UCSD-AML1 (cell line): ENCODE data around the gene TUBA3D.
"Not testable (repeated sequence)": the region's sequence is repeated elsewhere in the genome, so short reads cannot be mapped to it uniquely, and the experiment has no call there.

Experiments used
- DNase-seq: peaks from one replicate; lab custom pipeline; 2025; ENCODE audit not compliant: unreplicated experiment; lab: John Stamatoyannopoulos, UW

TUBA3D gene

DNA sequence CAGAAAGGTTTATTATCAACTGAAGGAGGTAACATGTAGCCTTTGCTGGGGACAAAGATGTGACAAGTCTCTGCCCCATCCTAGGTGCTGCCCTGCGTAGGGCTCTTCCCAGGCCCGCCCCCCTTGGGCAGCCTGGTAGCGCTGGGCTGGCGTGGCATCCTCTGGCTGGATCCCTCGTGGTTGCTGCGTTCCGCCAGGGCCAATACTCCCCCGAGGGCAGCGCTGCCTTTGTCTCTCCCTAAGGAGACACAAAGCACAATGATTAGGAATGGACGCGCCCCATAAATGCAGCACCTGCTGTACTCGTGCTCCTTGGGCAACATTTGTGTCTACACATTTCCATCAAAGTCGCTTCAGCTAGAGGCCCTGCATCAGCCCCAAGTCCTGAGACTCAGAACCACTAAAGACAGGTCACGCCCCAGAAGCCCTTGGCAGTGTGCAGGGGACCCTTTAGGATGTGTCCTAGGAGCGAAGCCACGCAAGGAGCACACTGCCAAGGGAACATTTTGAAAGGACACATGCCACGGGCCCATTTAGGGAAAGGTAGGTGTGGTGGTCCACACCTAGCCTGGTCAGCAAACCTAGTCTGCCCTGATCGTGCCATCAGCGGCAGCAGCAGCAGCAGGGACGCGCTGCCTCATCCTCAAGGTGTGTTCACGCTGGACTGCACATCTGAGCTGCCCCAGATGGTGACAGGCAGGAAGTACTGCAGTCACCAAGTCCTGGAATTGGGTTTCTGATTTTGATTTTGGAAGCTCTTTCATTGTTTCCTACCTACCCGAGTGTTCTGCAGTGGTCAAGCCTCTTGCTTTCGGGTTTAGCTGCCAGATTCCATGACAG lies 8.3 kb downstream of the TUBA3D start:
- not testable (repeated sequence) for DNase-seq

DNA sequence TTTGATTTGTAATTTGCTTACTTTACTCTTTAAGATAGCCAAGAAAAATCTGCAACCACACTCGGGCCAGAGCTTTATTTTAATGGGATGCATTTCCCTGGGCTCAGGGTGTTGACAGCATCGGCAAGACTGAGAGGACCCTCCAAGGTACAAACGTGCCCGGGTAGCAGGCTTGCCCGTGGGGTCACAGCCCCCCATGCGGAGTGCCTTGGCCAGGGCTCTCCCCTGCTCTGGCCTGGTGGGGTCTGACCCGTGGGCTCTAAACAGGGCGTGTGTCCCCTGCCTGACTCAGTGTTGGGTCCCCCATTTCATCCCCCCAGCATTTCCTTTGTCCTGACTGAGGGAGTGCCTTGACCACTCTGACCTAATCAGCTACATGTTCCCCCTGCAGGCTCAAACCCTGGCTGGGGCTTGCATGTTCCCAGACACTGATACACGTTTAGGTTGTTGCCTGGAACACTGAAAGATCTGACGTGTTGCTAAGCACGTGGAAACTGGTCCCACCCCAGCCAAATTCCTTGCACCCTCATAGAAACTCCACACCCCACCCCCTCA lies 9.1 kb downstream of the TUBA3D start:
- DNase-seq = not testable (repeated sequence)

DNA sequence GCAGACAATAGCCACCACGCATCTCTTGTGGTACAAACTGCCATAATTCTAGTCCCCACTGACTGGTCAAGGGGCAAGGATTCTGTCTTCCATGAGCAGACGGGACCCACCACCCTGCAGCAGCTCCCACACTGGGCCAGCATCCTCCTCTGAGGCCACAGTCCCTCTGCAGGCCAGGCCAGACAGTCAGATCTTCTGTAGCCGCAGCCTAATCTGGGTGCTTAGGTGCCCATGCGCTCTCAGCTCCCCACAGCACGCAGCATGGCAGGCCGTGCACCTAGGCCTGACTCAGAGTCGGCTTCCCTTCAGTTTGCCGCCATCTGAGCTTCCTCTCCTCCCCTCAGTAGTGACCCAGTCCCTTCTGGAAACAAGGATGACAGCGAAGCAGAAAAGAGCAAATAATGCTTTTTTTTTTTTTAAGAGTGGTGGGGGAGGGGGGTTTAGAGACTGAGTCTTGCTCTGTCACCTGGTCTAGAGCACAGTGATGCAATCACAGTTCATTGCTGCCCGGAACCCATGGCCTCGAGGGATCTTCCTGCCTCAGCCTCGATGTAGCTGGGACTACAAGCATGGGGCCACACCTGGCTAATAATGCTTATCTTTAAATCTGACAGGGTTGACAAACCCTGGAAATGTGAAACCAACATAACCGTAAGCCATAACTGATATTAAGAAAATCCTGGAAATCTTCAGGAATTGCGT lies 10.4 kb downstream of the TUBA3D start:
- not testable (repeated sequence) for DNase-seq

DNA sequence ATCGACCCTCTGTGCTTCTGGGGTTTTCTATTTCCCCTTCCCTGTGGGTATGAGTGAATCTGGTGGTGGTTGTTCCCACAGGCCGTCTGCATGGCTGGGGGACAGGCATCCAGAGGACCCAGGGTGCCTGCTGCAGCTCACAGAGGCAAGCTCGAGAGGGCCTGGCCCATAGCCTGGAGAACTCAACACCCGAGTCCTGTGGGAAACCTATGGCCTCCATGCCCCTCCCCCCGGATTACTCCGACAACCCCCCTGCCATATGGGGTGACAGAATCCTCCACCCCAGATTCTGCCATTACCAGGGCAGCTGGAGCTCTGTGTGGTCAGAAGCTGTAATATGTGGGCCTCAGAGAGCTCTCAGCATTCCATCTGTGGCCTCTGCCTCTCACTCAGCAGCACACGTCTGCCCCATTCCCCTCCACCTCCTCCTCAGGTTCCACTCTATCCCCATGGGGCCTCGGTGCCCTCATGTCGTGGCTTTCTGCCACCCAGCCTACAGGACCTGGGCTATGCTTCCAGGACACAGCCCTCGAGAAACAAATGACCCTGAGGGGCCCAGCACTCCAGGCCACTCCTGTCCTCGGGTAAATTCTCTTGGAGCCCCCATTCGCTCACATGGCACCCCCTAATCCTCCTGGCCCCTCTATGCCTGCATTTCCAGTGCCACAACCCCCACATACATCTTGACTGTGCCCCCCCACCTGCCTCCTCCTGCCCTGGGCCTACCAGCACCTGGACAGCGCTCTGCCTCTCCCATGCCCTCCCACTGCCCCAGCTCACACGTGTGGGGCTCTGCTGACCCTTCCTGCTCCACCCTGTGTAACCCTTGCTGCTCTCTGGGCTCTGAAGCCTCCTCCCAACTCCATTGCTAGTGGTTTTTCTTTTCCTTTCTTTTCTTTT lies 12.6 kb downstream of the TUBA3D start:
- DNase-seq = no peak

DNA sequence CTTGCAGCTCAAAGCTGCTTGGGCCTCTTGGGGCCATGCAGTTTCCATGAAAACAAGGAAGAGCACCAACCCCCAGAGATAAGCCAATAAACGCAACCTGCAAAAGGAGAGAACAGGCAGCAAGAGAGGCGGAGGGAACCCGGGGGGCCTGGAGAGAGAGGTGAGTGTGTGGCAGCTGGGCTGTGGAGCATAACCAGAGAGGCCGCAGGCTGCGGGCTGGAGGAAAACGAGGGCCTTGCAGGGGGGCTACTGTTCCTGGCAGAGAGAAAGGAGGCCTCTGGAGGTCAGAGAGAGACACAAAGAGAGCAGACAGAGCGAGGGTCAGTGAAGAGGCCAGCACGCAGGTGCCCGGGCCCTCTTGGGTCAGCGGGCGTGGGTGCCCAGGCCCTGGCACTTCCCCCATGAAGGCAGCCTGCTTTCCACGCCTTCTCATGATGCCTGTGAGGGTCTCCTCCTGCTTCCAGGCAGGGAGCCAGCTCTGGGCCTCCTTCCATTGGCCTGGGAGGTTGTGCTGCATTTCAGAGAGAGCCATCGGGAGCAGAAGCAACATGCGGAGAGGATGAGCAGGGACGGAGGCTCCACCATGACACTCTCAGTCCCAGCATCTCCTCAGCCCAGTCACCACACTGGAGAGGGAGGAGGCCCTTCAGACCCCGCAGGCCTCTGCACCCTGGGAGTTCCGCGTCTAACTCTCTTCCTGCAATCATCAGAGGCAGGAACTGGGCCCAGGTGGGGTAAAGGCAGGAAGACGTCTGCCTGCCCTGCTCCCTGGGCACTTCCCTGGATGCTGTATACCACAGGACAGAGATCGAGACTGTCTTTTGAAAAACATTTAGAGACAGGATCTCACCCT lies 14.9 kb downstream of the TUBA3D start:
- DNase-seq = peak; percentile 29

DNA sequence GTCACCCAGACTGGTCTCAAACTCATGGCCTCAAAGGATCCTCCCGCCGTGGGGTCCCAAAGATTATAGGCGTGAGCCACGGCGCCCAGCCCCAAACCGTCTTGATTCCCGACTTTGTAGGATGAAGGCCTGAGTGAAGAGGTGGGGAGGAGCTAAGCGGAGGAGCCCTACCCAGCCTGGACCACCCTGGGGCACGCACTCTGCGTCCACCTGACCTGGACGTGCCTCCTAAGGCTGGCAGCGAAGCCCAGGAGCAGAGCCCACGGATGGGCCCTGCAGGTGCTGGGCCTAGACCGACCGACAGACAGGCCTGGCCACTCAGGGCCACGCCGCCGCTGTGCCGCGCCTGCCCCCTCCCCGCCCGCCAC lies 15.5 kb downstream of the TUBA3D start:
- not testable (repeated sequence) for DNase-seq

DNA sequence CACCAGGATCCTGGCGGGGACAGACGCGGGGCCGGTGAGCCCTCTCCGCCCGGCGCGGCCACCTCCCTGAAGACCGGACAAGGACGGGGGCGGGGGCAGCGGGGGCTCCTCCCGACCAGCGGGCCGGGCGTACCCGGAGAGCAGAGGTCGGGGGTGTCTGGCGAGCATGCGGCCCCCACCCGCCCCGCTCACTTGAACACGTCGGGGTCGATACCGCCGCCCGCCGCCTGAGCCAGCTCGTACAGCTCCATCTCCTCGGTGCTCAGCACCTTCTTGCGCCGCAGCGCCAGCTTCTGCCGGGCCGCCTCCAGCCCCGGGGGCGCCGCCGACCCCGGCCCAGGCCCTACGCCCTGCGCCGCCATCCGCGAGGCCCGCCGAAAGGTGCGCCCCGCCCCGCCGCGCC lies 16.1 kb downstream of the TUBA3D start, which contains the start of gene MZT2A:
MZT2A (minus strand) TSS at position 383 of the 403 bp plus-strand sequence; CDS start at position 362, 21 bp downstream.
- DNase-seq = not testable (repeated sequence)

DNA sequence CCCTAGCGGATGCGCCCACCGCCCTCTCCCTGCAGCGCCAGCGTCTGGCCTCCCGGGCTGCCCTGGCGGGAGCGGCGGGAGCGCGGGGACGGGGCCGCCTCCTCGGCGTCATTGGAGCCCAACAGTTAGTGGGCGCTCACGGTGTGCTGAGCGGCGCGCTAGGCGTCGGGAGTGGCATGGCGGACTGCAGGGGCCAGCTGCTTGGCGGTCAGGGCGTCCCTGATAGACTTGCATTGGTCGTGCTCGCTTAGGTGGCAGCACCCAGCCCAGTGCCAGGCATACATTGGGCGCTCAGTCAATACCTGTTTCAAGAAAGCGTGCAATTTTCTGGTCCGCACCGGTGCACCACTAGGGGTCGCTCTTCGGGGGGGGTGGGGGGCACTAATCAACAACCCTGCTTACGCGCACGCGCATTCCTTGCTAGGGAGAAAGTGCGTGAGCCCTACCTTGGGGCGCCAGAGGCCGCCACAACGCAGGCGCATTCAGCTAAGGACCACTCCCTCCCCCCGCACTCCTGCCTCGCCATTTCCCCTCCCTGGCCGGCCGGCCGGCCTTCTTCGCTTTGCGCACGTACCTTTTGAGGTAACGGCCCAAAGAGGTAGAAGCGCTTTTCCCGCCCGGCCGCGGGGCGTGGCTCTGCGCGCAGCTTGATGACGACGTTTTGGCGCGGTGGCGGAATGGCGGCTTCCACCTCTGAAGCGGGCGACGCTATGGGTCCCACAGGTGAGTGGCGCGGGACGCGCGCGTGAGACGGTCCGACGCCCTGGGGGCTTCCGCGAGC lies 16.7 kb downstream of the TUBA3D start:
- peak; percentile 93 for DNase-seq

DNA sequence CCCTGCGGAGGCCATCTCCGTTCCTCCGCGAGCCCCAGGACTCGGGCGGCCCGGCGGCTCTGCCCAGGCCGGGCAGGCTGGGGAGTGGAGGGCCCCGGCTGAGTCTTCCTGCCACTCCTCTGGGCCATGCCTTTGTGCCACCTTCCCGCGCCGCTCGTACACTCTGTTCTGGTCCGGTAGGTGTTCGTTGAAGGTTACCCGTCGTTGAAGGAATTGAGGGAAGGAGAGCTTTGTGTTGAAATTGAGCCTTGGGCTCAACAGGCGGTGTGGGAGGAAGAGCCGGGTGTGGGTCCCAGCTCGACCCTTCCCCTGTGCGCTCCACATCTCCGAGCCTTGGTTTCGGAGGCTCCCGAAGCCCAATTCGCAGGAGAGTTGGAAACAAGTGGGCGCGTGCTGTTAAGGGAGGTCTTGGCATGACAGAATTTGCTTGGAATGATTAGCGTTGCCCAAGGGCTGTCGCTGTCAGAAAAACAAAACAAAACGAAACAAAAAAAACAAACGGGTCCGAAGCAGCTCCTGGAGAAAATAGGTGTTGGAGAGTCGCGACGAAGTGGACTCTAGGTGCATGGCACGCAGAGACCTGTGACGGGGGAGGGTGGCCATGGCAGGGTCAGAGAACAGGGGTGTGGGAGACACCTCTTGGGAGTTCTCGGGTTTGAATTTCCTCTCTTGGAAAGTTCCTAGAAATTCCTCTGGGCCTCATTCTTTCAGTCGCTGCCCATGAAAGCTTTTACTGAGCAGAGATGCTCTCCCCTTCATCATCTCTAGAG lies 17.5 kb downstream of the TUBA3D start:
- no peak for DNase-seq

DNA sequence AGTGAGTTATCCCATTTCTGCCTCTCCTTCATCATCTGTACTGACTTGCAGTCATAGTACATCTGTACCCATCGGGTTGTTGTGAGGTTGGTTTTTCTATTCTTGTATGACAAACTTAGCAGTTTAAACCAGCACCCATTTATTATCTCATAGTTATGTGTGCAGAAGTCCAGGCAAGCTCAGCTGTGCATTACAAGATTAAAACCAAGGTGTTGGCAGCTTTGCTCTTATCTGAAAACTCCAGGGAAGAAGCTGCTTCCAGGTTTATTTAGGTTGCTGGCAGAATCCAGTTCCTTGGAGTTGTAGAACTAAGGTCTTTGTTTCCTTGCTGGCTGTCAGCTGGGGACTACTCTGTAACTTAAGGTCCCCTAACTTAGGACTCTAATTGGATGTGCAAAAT lies 19.6 kb downstream of the TUBA3D start:
- not testable (repeated sequence) for DNase-seq

DNA sequence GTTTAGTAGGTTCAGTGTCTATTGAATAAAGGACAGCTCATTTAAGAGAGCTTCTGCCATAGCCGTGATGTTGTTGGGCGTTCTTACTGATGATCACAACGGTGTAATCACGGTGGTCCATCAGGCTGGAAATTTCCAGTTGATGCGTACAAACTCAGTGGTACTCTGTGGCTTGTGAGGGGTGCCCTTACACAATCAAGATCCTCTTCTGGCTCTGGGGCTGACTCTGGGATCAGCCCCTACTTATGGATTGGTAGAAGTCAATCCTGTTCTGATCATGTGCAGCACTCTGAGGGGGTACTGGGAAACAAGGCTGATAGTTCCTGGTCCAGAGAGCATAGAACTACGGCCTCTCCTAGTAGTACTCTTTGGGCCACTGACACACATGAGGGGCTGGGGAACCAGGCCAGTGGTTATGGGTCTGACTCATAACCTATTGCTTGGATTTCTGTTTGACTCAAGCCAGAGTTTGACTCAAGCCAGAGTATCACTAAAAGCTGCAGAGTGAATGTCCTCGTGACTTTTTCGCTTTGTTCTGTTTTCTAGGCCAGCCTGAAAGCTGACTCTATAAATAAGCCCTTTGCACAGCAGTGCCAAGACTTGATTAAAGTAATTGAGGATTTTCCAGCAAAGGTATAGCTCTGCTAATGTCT lies 22.5 kb downstream of the TUBA3D start:
- DNase-seq = not testable (repeated sequence)

DNA sequence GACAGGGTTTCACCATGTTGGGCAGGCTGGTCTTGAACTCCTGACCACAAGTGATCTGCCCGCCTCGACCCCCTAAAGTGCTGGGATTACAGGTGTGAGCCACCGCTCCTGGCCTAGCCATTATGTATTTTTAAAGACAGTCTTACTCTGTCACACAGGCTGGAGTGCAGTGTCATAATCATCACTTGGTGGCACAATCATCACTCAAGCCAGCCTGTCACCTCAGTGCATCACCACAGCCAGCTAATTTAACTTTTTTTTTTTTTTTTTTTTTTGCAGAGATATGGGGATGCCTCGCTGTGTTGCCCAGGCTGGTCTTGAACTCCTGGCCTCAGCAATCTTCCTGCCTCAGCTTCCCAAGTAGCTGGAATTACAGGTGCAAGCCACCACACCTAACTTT lies 27.7 kb downstream of the TUBA3D start:
- DNase-seq = not testable (repeated sequence)

DNA sequence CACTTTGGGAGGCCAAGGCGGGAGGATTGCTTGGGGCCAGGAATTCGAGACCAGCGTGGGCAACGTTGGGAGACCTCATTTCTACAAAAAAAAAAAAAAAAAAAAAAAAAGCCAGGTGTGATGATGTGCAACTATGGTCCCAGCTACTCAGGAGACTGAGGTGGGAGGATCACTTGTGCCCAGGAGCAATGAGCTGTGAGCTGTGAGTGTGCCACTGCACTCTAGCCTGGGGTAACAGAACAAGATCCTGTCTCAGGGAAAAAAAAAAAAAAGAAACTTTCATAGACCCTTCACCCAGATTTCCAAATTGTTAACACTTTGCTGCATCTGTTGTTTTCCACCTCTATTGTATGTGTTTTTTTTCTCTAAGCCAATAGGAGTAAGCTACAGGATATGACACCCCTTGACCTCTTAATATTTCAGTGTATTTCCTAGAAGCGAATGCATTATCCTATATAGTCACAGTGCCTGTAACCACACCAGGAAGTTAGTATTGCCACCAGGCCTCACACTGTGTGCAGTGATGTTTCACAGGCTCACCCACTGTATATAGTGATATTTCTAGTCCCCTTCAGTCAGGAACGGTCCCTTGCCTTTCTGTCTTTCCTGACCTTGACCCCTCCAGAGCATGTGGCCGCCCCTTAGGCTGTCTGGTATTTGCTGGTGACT lies 28.3 kb downstream of the TUBA3D start:
- not testable (repeated sequence) for DNase-seq

DNA sequence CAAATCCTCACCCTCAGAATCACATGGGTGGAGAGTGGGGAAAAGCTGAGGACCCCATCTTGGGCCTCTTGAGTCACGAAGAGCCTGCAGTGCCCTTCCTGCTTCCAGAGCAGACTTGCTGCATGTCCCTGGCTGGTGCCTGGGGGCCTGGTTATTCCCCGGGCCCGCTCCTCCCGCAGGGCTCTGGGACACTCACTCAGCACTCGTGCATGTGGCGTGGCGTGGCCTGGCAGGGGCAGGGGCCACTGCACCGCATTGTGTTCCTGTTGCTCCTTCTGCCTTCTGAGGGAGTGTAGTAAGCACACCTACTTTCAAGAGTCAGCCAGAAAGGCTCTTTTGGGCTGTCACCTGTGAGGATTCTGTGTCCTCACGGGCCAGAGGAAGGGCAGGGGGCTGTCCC lies 33.7 kb downstream of the TUBA3D start:
- DNase-seq = no peak

DNA sequence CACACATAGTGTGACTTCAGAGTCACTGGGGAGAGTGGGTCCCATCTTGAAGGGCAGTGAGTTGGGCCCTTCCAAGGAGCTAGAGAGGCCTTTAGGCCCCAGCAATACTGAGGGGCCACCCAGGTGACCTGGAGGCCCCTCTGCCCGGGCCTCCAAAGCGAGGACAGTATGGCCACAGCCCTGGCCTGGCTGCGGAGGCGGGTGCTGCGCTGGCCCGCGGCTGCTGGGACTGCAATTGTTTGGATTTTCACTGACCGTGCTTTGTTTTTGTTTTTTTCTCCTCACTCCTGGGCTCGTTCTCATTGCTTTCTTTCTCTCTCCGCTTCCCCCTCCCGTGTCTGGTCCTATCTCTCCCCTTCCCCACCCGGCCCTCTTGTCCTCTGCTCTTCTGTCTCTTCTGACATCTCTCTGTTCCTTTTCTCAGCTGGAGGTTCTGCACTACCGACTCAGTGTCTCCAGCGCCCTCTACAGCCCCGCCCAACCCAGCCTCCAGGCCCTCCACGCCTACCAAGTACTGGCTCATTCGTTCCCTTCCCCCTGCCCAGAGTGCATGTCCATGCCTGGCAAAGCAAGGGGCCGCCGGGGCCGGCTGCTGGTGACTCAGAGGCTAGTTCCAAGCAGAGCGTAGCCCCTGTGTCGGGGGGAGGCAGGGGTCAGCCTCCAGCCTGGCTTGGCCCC lies 35.5 kb downstream of the TUBA3D start:
- DNase-seq = not testable (repeated sequence)

DNA sequence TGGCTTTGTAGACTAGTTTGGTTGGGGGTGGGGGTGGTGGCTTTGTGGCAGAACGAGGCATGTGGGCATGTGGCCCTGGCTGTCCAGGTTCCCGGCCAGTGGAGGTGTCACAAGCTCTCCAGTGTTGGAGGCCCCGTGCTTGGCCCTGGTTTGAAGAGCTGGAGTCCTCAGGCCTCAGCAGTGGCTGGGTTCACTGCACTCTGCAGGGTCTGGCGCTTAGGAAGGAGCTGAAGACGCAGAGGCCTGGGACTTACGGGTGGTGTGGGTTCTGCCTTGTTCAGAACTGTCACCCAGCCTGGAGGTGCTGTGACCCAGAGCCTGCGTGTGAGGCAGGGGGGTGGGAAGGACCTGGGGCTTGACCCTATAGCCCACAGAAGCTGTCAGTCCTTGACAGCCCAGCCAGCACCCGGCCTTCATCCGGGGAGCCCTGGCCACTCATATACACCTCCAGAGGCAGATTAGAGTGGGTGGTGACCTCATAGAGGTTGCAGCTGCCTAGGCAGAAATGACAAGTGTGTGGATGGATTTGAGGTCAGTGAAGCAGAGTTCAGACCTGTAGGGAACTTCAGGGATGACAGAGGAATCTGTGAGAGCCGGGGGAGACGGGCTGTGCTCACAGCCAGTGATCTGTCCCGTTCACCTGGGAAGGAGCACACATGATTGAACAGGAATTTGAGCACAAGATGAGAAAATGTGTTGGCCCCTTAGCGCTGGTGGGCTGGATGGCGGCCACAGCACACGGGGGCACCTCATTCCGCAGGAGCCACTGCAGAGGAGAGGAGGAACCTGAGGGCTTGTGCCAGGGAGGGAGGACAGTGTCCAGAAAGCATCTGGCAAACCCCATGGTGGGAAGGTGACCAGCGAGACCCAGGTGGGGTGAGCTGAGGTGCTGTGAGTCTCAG lies 36.3 kb downstream of the TUBA3D start:
- DNase-seq = not testable (repeated sequence)
